Esophagus squamous epithelium (tissue), 5 donors: ENCODE data around the gene INAFM1. TPM values are rescaled to one million over a fixed set of nuclear protein-coding genes. Genes with fewer than 3 reads are reported as not detected.

ENCODE experiments used
- DNase-seq: peaks from one replicate; lab custom pipeline; 2025; lab: John Stamatoyannopoulos, UW
- H3K27ac ChIP-seq, 4 donors: fragments of 200-600 bp; sonication (generic); one replicate each; pipeline ENCODE4 v1.5.1; 2016 to 2019; ENCODE audit warnings: mild to moderate bottlenecking in 1 of 4
- H3K27me3 ChIP-seq, 4 donors: fragments of 200-600 bp; sonication (generic); 1 replicate in 3 of 4; 2 replicates in 1 of 4; pipeline versions ENCODE4 v1.5.1 to v1.6.0; 2017 to 2021; ENCODE audit warnings: antibody characterized with exemption in 1 of 4
- H3K36me3 ChIP-seq, 3 donors: fragments of 200-600 bp; sonication (generic); one replicate each; pipeline ENCODE4 v1.5.1; 2016 to 2019
- H3K4me1 ChIP-seq, 3 donors: fragments of 200-600 bp; sonication (generic); one replicate each; pipeline ENCODE4 v1.5.1; 2017 to 2019
- H3K4me3 ChIP-seq, 4 donors: fragments of 200-600 bp; sonication (generic); 1 replicate in 3 of 4; 2 replicates in 1 of 4; pipeline ENCODE4 v1.5.1; 2016 to 2019; ENCODE audit warnings: mild to moderate bottlenecking in 2 of 4, moderate library complexity in 1 of 4
- H3K9me3 ChIP-seq, 3 donors: fragments of 200-600 bp; sonication (generic); one replicate each; pipeline ENCODE4 v1.5.1; 2016 to 2019
- CTCF ChIP-seq, 6 experiments: fragments of 450-650 bp in 4 of 6; fragments of 200-600 bp in 2 of 6; sonication (generic) in 2 of 6; IDR thresholded peaks; one replicate each; pipeline ENCODE4 v1.5.1; 2016 to 2019; ENCODE audit warnings: antibody characterized with exemption in 6 of 6, mild to moderate bottlenecking in 4 of 6, moderate library complexity in 4 of 6
- POLR2A ChIP-seq, 4 donors: fragments of 450-650 bp; IDR thresholded peaks; one replicate each; pipeline ENCODE4 v1.6.1; 2017; ENCODE audit warnings: antibody characterized with exemption in 4 of 4, mild to moderate bottlenecking in 4 of 4, moderate library complexity in 3 of 4
- WGBS, 2 donors: methylation state at CpG; one replicate each; pipeline ENCODE4 v1.1.5; 2018; 5-methylcytosine and 5-hydroxymethylcytosine counted together
- intact Hi-C: fragments of 100-400 bp; cut with DNase I; formaldehyde crosslinking; loops from one replicate; pipeline ENCODE4 v1.15.0; 2022
- total RNA-seq, 4 donors: library from RNA; depleted of rRNA; stranded (reverse); fragments of >200 nt; gene quantifications; one replicate each; pipeline ENCODE4 v1.1.0, GENCODE V29; 2016
- donor health status: DM: yes; HTN: yes; CAD: no.

INAFM1 gene
- total RNA-seq, 4 donors from 2014 or later, result 1.4 to 8.2 (median 3.5) TPM

DNA sequence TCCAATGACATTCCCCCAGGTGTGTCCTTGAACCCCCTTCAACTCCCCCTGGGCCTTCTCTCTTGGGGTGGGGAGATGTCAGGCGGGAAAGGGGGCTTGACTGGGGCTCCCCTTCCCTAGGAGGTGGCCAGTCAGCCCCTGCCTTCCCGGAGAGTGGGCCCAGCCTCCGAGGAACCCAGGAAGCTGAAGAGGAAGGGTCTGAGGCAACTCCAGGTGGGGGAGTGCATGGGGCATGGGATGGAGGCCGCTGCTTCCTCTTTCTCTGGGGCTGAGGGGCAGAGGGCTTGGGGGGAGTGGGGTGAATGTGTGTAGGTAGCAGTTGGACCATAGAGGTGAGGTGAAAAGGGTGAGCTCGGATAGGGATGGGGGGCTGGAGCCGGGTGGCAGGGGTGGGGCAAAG, 2.7 kb upstream of the INAFM1 start:
- intact Hi-C loops, result no loop called here
- Histone ChIP-seq H3K36me3 (peaks cover 11 to 50% (median 26%) of the 10 kb centered on the region in 3 donors), H3K27ac (peak overlapping the region in 3 of 4 donors; percentile 99 to 100 (median 99)), H3K4me3 (no peak overlapping the region), H3K27me3 (no peaks in the 10 kb centered on the region), H3K9me3 (no peaks in the 10 kb centered on the region), H3K4me1 (peaks cover 11 to 50% (median 21%) of the 10 kb centered on the region in 3 donors)
- 46 to 67% methylated on average over 2 of the region's 6 CpGs for WGBS, 2 donors
- DNase-seq, result no peak
- no peak for TF ChIP-seq CTCF (IDR thresholded peaks at IDR 0.05)
- no peak for TF ChIP-seq POLR2A (IDR thresholded peaks at IDR 0.05)

DNA sequence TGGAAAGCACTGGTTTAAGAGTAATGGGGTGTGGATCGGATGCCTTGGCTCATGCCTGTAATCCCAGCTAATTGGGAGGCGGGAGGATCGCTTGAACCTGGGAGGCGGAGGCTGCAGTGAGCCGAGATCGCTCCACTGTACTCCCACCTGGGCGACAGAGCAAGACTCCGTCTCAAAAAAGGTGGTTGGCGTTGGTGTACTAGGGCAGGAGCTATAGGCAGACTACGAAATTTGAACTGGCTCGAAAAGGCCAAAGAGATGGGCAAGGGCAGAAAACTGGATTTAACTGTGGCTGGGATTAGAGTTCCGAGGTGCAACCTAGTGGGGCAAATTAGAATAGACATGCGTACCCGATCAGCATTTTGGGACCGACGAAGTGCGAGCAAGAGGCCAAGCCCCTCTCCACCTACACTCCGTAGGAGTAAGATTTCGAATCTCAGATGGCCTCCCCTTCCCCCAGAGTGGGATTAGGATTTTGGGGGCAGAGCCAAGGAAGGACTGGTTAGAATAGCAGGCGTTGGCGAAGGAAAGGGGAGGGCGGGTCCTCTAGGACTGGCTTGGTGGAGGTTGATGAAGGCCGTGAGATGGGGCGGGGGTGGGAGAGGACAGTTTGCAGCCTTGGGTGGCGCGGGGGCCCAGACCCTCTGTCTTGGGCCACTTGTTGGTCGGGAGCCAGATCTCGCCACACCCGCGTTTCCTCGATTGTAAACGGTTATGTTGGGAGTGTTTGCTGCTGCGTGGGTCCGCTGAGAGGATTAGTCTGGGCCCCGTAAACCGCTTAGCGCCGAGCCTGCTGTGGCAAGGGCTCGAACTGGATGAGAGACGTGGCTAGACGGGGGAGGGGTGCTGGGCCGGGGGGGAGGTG, 2.0 kb upstream of the INAFM1 start:
- Histone ChIP-seq H3K27ac (peak overlapping the region; percentile 99 to 100 (median 99)), H3K36me3 (peaks cover 11 to 43% (median 19%) of the 10 kb centered on the region in 3 donors), H3K4me1 (peaks cover 11 to 48% (median 21%) of the 10 kb centered on the region in 3 donors), H3K9me3 (no peaks in the 10 kb centered on the region), H3K4me3 (peak overlapping the region; percentile 55 to 85 (median 78)), H3K27me3 (no peaks in the 10 kb centered on the region)
- intact Hi-C loops, result no loop called here
- 36 to 55% methylated on average over 19 to 27 of the region's 42 CpGs for WGBS, 2 donors
- TF ChIP-seq CTCF (IDR thresholded peaks at IDR 0.05) (no peak), POLR2A (IDR thresholded peaks at IDR 0.05) (no peak)
- no peak for DNase-seq

GRCh38 chr19:47273313-47274070, 1.2 kb upstream of the INAFM1 start:
- Histone ChIP-seq H3K4me3 (peak overlapping the region; percentile 55 to 85 (median 78)), H3K36me3 (peaks cover 11 to 35% (median 19%) of the 10 kb centered on the region in 3 donors), H3K27me3 (no peaks in the 10 kb centered on the region), H3K27ac (peak overlapping the region; percentile 99 to 100 (median 99)), H3K4me1 (peaks cover 11 to 54% (median 21%) of the 10 kb centered on the region in 3 donors), H3K9me3 (no peaks in the 10 kb centered on the region)
- peak; percentile 50 for DNase-seq
- intact Hi-C loops, result no loop called here
- 0 to 2% methylated on average over 6 to 10 of the region's 54 CpGs for WGBS, 2 donors
- no peak for TF ChIP-seq CTCF (IDR thresholded peaks at IDR 0.05)
- peak in 3 of 4 donors; percentile 58 to 88 (median 82) for TF ChIP-seq POLR2A (IDR thresholded peaks at IDR 0.05)

DNA sequence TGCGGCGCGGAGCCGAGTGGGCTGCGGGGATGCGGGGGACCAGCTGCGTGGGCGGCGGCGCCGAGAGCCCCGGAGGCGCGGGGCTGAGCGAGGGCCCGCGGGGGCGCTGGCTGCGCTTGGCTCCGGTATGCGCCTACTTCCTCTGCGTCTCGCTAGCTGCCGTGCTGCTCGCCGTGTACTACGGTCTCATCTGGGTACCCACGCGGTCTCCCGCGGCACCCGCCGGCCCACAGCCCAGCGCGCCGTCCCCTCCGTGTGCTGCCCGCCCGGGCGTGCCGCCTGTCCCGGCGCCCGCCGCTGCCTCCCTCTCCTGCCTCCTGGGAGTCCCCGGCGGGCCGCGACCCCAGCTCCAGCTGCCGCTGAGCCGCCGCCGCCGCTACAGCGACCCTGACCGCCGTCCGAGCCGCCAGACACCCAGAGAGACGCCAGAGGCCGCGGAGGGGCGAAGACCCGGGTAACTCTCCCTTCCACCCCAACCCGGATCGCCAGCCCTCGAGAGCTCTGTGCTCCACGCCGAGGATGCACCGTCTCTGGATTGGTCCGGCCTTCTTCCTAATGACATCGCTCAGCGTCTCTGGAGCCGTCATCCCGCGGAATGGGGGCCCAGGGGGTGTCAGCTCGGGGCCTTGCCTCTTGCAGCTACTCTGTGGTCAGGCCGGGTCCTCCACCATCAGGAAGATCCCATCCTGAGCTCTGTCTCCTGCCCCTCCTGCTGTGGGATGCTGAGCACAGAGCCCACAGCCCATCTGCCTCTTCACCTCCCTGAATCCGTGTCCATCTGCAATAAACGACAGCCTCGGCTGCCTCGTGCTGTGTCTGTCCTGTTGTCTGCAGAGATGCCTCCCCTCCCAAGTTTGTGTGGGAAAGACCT, 441 bp downstream of the INAFM1 start:
- peak overlapping the region; percentile 55 to 85 (median 78) for H3K4me3 ChIP-seq
- TF ChIP-seq POLR2A (IDR thresholded peaks at IDR 0.05), result no peak
- no peak for TF ChIP-seq CTCF (IDR thresholded peaks at IDR 0.05)
- peaks cover 11 to 20% (median 16%) of the 10 kb centered on the region in 3 donors for H3K36me3 ChIP-seq
- no peaks in the 10 kb centered on the region for H3K27me3 ChIP-seq
- WGBS, 2 donors, result 42 to 45% methylated on average over 4 to 19 of the region's 82 CpGs
- H3K9me3 ChIP-seq, result no peaks in the 10 kb centered on the region
- H3K27ac ChIP-seq, result peak overlapping the region; percentile 69 to 100 (median 99)
- intact Hi-C loops, result no loop called here
- H3K4me1 ChIP-seq, result peaks cover 11 to 54% (median 21%) of the 10 kb centered on the region in 3 donors
- DNase-seq, result no peak
